ENCODE results near the gene EEF1A2.

The EEF1A2 gene

DNA sequence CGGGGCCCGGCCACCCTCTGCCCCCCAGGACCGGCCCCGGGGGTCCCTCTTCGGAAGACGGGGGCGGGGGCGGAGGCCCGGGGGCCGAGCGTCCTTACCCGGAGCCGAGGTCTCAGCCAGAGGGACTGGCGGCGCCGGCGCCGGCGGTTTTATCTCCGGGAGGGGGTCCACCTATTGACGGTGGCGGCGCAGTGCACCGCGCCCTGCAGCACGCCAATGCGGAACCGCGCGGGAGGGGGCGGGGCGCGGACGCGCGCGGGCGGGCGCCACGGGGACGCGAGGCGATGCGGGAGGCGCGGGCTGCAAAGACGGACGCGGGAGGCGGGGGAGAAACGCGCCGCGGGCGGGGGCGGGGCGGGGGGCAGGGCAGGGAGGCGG lies at the start of gene EEF1A2:
Gene EEF1A2 (minus strand): TSS at position 124 of the 378 bp plus-strand sequence. CDS start 1,320 bp downstream, outside the sequence.
- Histone ChIP-seq H3K9me3 (no peaks in the 10 kb centered on the region), H3K4me3 (ENCODE audit: low read depth in 1 of 2, low read length in 1 of 2) (no peak within 1 kb of the TSS), H3K4me1 (ENCODE audit: control insufficient read depth in 1 of 2, insufficient read depth in 1 of 2, low read depth in 1 of 2, low read length in 1 of 2) (peaks cover 4 to 9% of the 10 kb centered on the region in 2 experiments), H3K27me3 (peaks cover 100% of the 10 kb centered on the region), H3K27ac (no peak within 1 kb of the TSS), H3K36me3 (no peaks in the 10 kb centered on the region)
- TF ChIP-seq, protein P1, sequence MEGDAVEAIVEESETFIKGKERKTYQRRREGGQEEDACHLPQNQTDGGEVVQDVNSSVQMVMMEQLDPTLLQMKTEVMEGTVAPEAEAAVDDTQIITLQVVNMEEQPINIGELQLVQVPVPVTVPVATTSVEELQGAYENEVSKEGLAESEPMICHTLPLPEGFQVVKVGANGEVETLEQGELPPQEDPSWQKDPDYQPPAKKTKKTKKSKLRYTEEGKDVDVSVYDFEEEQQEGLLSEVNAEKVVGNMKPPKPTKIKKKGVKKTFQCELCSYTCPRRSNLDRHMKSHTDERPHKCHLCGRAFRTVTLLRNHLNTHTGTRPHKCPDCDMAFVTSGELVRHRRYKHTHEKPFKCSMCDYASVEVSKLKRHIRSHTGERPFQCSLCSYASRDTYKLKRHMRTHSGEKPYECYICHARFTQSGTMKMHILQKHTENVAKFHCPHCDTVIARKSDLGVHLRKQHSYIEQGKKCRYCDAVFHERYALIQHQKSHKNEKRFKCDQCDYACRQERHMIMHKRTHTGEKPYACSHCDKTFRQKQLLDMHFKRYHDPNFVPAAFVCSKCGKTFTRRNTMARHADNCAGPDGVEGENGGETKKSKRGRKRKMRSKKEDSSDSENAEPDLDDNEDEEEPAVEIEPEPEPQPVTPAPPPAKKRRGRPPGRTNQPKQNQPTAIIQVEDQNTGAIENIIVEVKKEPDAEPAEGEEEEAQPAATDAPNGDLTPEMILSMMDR (IDR thresholded peaks at IDR 0.05) = no peak

- Histone ChIP-seq H3K4me3 (ENCODE audit: low read depth in 1 of 2, low read length in 1 of 2) (no peak overlapping the region), H3K4me1 (ENCODE audit: control insufficient read depth in 1 of 2, insufficient read depth in 1 of 2, low read depth in 1 of 2, low read length in 1 of 2) (peaks cover 4 to 7% of the 10 kb centered on the region in 2 experiments), H3K27me3 (peaks cover 96% of the 10 kb centered on the region), H3K36me3 (no peaks in the 10 kb centered on the region), H3K27ac (no peak overlapping the region), H3K9me3 (no peaks in the 10 kb centered on the region)
- TF ChIP-seq, protein P1 (IDR thresholded peaks at IDR 0.05) = no peak
Measured at GRCh38 chr20:63548542-63548941, 49.7 kb upstream of the EEF1A2 start.

DNA sequence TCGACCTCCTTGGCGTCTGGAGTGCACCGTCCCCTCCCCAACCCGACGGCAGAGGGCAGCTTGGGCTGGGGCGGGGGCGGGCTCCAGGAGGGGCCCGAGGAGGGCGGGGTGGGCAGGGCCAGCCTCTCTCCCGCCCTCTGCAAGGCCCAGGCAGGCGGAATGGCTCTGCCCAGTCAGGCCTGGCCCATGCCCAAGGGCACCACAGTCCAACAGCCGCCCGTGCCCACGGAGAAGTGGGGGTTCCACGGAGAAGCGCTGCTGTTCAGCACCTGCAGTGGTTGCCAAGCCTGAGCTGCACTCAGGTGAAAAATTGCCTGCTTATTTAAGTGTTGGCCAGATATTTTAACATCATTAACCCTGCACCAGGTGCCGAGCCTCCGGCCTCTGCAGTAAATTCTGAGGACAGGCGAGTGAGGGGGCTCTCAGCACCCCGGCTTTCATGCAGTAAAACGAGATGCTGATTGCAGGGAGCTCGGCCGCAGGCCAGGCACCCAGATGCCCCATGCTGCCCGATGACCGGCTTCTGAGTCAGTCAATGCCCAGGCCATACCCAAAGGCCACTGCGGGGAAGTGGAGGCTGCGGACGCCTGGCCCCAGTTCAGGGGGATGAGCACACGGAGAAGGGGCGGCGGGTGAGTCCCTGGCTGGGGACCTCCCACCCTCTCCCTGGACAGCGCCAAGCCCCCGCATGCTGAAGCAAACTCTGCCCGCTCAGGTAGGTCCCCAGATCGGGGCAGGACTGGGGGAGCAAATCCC lies 49.0 kb upstream of the EEF1A2 start, which contains the start of gene SRMS:
Gene SRMS (minus strand): TSS at position 25 of the 756 bp plus-strand sequence. CDS start 286 bp downstream, outside the sequence.
- H3K4me3 ChIP-seq (ENCODE audit: low read depth in 1 of 2, low read length in 1 of 2) = no peak within 1 kb of the TSS
- H3K4me1 ChIP-seq (ENCODE audit: control insufficient read depth in 1 of 2, insufficient read depth in 1 of 2, low read depth in 1 of 2, low read length in 1 of 2) = peaks cover 1% of the 10 kb centered on the region in 2 experiments
- H3K27me3 ChIP-seq = peaks cover 96% of the 10 kb centered on the region
- H3K36me3 ChIP-seq = no peaks in the 10 kb centered on the region
- TF ChIP-seq, protein P1 (IDR thresholded peaks at IDR 0.05) = no peak
- H3K27ac ChIP-seq = no peak within 1 kb of the TSS
- H3K9me3 ChIP-seq = no peaks in the 10 kb centered on the region

DNA sequence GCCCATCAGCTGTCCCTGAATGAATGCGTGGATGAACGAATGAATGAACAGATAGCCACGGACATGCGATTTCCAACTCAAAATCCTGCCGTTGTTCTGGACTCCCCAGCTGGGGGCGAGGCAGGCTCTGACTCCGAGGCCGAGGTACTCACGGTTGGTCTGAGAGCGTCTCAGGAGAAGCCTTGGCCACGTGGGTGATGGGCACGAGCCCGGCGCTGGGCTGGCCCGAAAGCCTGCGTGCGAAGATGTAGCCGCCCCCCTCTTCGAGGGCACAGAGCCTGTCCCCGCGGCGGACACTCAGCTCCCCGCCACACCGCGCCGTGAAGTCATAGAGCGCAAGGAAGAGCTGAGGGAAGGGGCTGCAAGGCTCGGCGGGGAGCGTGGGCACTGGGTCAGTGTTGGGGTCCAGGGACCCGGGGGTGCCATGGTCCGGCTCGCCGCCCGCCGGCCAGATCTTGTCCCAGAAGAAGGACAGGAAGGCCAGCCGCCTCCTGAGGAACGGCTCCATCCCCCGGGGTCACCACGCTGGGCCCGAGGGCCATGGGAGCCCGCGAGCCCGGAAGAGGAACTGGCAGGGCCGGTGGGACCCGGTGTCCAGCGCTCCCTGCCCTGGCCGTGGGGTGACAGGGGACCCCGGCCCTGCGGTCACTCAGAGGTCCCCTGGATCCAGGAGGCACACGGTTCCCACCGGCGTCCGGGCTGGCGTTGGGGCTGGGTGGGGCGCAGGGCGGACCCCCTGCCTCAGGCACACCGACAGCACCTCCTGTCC lies 48.3 kb upstream of the EEF1A2 start:
- Histone ChIP-seq H3K9me3 (no peaks in the 10 kb centered on the region), H3K27ac (no peak overlapping the region), H3K4me1 (ENCODE audit: control insufficient read depth in 1 of 2, insufficient read depth in 1 of 2, low read depth in 1 of 2, low read length in 1 of 2) (no peaks in the 10 kb centered on the region), H3K27me3 (peaks cover 92% of the 10 kb centered on the region), H3K36me3 (no peaks in the 10 kb centered on the region), H3K4me3 (ENCODE audit: low read depth in 1 of 2, low read length in 1 of 2) (no peak overlapping the region)
- TF ChIP-seq, protein P1 (IDR thresholded peaks at IDR 0.05) = no peak

DNA sequence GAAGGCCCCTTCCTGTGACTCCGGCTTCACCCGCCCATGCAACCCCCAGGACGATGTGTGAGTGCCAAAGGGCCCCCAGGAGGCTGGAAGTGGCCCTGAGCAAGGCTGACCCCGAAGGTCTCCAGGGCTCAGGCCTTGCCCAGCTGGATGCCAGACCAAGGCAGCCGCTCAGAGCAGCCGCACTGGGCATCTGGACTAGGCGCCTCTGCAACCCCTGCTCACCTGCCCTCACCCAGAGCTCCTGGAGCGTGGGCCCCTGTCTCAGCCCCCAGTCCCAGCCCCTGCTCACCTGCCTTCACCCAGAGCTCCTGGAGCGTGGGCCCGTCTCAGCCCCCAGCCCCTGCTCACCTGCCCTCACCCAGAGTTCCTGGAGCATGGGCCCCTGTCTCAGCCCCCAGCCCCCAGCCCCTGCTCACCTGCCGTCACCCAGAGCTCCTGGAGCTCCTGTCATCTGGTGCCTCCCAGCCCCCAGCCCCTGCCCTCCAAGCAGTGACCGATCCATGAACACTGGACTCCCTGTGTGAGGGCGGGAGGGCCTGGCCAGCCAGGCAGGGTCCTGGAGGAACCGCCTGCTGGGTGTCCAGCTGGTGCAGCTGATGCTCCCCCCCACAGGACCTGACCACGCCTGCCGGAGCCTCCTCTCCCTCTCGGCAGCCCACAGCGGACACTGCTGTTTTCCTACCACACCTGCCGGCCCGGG lies 47.5 kb upstream of the EEF1A2 start:
- H3K27me3 ChIP-seq = peaks cover 85% of the 10 kb centered on the region
- no peak overlapping the region for H3K4me3 ChIP-seq (ENCODE audit: low read depth in 1 of 2, low read length in 1 of 2)
- no peaks in the 10 kb centered on the region for H3K9me3 ChIP-seq
- TF ChIP-seq, protein P1 (IDR thresholded peaks at IDR 0.05) = no peak
- no peak overlapping the region for H3K27ac ChIP-seq
- H3K4me1 ChIP-seq (ENCODE audit: control insufficient read depth in 1 of 2, insufficient read depth in 1 of 2, low read depth in 1 of 2, low read length in 1 of 2) = no peaks in the 10 kb centered on the region
- no peaks in the 10 kb centered on the region for H3K36me3 ChIP-seq
